Measurements from ENCODE around the gene PTPRN2.

- TF ChIP-seq CTCF (IDR thresholded peaks at IDR 0.05; ENCODE audit: low read depth, low read length) (no peak), POLR2A (IDR thresholded peaks at IDR 0.05; ENCODE audit: extremely low read depth, insufficient read length) (no peak)
Measured at GRCh38 chr7:158027646-158028045, 560.0 kb downstream of the PTPRN2 start.
